Measurements from ENCODE around the gene CNTN5.

Gene CNTN5

GRCh38 chr11:99716302-99716701 lies 695.6 kb downstream of the CNTN5 start:
- TF ChIP-seq TAF1 (IDR thresholded peaks at IDR 0.05; ENCODE audit: low read depth): no peak

GRCh38 chr11:99718291-99718690 lies 697.5 kb downstream of the CNTN5 start:
- no peak for TF ChIP-seq FOXM1 (IDR thresholded peaks at IDR 0.05; ENCODE audit: borderline replicate concordance, low read depth)
- no peak for TF ChIP-seq TEAD4 (IDR thresholded peaks at IDR 0.05)
- no peak for TF ChIP-seq NFIC (IDR thresholded peaks at IDR 0.05)
- no peak for TF ChIP-seq EGR1 (IDR thresholded peaks at IDR 0.05)
- TF ChIP-seq ZBTB7A (IDR thresholded peaks at IDR 0.05; ENCODE audit: low read depth): no peak
- no peak for TF ChIP-seq EP300 (IDR thresholded peaks at IDR 0.05; ENCODE audit: borderline replicate concordance)
- TF ChIP-seq USF1 (IDR thresholded peaks at IDR 0.05): no peak
- no peak for TF ChIP-seq REST (IDR thresholded peaks at IDR 0.05; ENCODE audit: low read depth)
- TF ChIP-seq CEBPB (IDR thresholded peaks at IDR 0.05): no peak
- no peak for TF ChIP-seq TCF12 (IDR thresholded peaks at IDR 0.05; ENCODE audit: low read depth)
- TF ChIP-seq YY1 (IDR thresholded peaks at IDR 0.05; ENCODE audit: low read depth): no peak
- no peak for TF ChIP-seq TAF1 (IDR thresholded peaks at IDR 0.05; ENCODE audit: low read depth)
- no peak for TF ChIP-seq MAX (IDR thresholded peaks at IDR 0.05)
- TF ChIP-seq RAD21 (IDR thresholded peaks at IDR 0.05; ENCODE audit: low read depth): no peak
- no peak for TF ChIP-seq CREB1 (IDR thresholded peaks at IDR 0.05; ENCODE audit: low read depth)

GRCh38 chr11:99739464-99740089 lies 718.8 kb downstream of the CNTN5 start:
- TF ChIP-seq CREB1 (IDR thresholded peaks at IDR 0.05; ENCODE audit: low read depth) (no peak), ZBTB7A (IDR thresholded peaks at IDR 0.05; ENCODE audit: low read depth) (no peak), TAF1 (IDR thresholded peaks at IDR 0.05; ENCODE audit: low read depth) (no peak), YY1 (IDR thresholded peaks at IDR 0.05; ENCODE audit: low read depth) (no peak), EGR1 (IDR thresholded peaks at IDR 0.05) (no peak), RAD21 (IDR thresholded peaks at IDR 0.05; ENCODE audit: low read depth) (peak; percentile 71), FOXM1 (IDR thresholded peaks at IDR 0.05; ENCODE audit: borderline replicate concordance, low read depth) (no peak), TEAD4 (IDR thresholded peaks at IDR 0.05) (no peak)

- TF ChIP-seq RAD21 (IDR thresholded peaks at IDR 0.05; ENCODE audit: low read depth) (no peak), YY1 (IDR thresholded peaks at IDR 0.05; ENCODE audit: low read depth) (no peak)
These were observed 721.8 kb downstream of the CNTN5 start for GRCh38 chr11:99742501-99742900.

GRCh38 chr11:99759787-99760186 lies 739.0 kb downstream of the CNTN5 start:
- no peak for TF ChIP-seq RAD21 (IDR thresholded peaks at IDR 0.05; ENCODE audit: low read depth)

- TF ChIP-seq TAF1 (IDR thresholded peaks at IDR 0.05; ENCODE audit: low read depth): no peak
- TF ChIP-seq YY1 (IDR thresholded peaks at IDR 0.05; ENCODE audit: low read depth): no peak
- no peak for TF ChIP-seq RAD21 (IDR thresholded peaks at IDR 0.05; ENCODE audit: low read depth)
- no peak for TF ChIP-seq USF1 (IDR thresholded peaks at IDR 0.05)
- TF ChIP-seq ZBTB7A (IDR thresholded peaks at IDR 0.05; ENCODE audit: low read depth): no peak
- no peak for TF ChIP-seq TCF12 (IDR thresholded peaks at IDR 0.05; ENCODE audit: low read depth)
- TF ChIP-seq FOXM1 (IDR thresholded peaks at IDR 0.05; ENCODE audit: borderline replicate concordance, low read depth): no peak
- TF ChIP-seq CREB1 (IDR thresholded peaks at IDR 0.05; ENCODE audit: low read depth): no peak
- no peak for TF ChIP-seq EGR1 (IDR thresholded peaks at IDR 0.05)
- TF ChIP-seq EP300 (IDR thresholded peaks at IDR 0.05; ENCODE audit: borderline replicate concordance): no peak
- TF ChIP-seq REST (IDR thresholded peaks at IDR 0.05; ENCODE audit: low read depth): no peak
- no peak for TF ChIP-seq CEBPB (IDR thresholded peaks at IDR 0.05)
- TF ChIP-seq MAX (IDR thresholded peaks at IDR 0.05): no peak
- no peak for TF ChIP-seq TEAD4 (IDR thresholded peaks at IDR 0.05)
- TF ChIP-seq NFIC (IDR thresholded peaks at IDR 0.05): no peak
These were observed 746.1 kb downstream of the CNTN5 start for GRCh38 chr11:99766811-99767210.

GRCh38 chr11:99773646-99774045 lies 752.9 kb downstream of the CNTN5 start:
- no peak for TF ChIP-seq EGR1 (IDR thresholded peaks at IDR 0.05)
- no peak for TF ChIP-seq TAF1 (IDR thresholded peaks at IDR 0.05; ENCODE audit: low read depth)
- TF ChIP-seq REST (IDR thresholded peaks at IDR 0.05; ENCODE audit: low read depth): no peak
- TF ChIP-seq RAD21 (IDR thresholded peaks at IDR 0.05; ENCODE audit: low read depth): no peak
- no peak for TF ChIP-seq TEAD4 (IDR thresholded peaks at IDR 0.05)
- no peak for TF ChIP-seq CEBPB (IDR thresholded peaks at IDR 0.05)
- TF ChIP-seq MAX (IDR thresholded peaks at IDR 0.05): no peak
- TF ChIP-seq NFIC (IDR thresholded peaks at IDR 0.05): no peak
- TF ChIP-seq FOXM1 (IDR thresholded peaks at IDR 0.05; ENCODE audit: borderline replicate concordance, low read depth): no peak
- no peak for TF ChIP-seq TCF12 (IDR thresholded peaks at IDR 0.05; ENCODE audit: low read depth)
- TF ChIP-seq EP300 (IDR thresholded peaks at IDR 0.05; ENCODE audit: borderline replicate concordance): no peak
- TF ChIP-seq ZBTB7A (IDR thresholded peaks at IDR 0.05; ENCODE audit: low read depth): no peak

Data from Ishikawa (cell line).